HCT116 (cell line): ENCODE measurements around the gene MLC1. TPM values are rescaled to one million over a fixed set of nuclear protein-coding genes. Genes with fewer than 3 reads are reported as not detected.

ENCODE experiments used
- ATAC-seq: fragments of 200-7000 bp; cut with Tn5 transposase; 2 replicates; pipeline ENCODE4 v1.9.1; 2020; ENCODE audit warnings: mild to moderate bottlenecking, moderate library complexity
- BruUV-seq: library from RNA; stranded (reverse); fragments of 400-500 nt; replicated peaks from 2 replicates; lab custom pipeline; 2021; lab: Mats Ljungman, UMichigan
- CTCF ChIA-PET: fragments of 300-600 bp; sonication (Branson Sonifier 250); formaldehyde crosslinking; loops from one replicate; lab custom pipeline; 2021; ENCODE audit warnings: antibody characterized with exemption; lab: Charles Lee
- POLR2A ChIA-PET: fragments of 300-600, 350-600 bp; sonication (Branson Sonifier 250); formaldehyde crosslinking; loops from one replicate; lab custom pipeline; 2021; ENCODE audit warnings: antibody characterized with exemption; lab: Charles Lee
- RAD21 ChIA-PET, 2 experiments: fragments of 300-600 bp; sonication (Branson Sonifier 250); formaldehyde crosslinking; loops; one replicate each; lab custom pipeline; 2023; ENCODE audit warnings: low total read pairs in 2 of 2; ENCODE audit not compliant: uncharacterized antibody in 2 of 2, unreplicated experiment in 2 of 2, low non-redundant PET in 1 of 2; lab: Charles Lee
- DNase-seq: peaks from one replicate; pipeline ENCODE4 v3.0.0-alpha.2; 2010; ENCODE audit warnings: low read depth, low spot score
- H2AFZ ChIP-seq: fragments of 200-600 bp; shearing (Covaris generic), sonication (generic); 2 replicates; pipeline ENCODE4 v1.6.1; 2017; ENCODE audit warnings: low read depth, mixed run types, mixed read lengths, antibody characterized with exemption, low read length; ENCODE audit not compliant: poor library complexity, severe bottlenecking
- H3K27ac ChIP-seq: 2 replicates; pipeline ENCODE4 v1.5.1; 2012; ENCODE audit warnings: low read depth, low read length
- H3K27me3 ChIP-seq: fragments of 200-600 bp; sonication (generic); 2 replicates; pipeline ENCODE4 v1.6.1; 2016; ENCODE audit warnings: mixed run types, low read length, mixed read lengths; ENCODE audit not compliant: insufficient read depth
- H3K36me3 ChIP-seq, 2 experiments: fragments of 200-500 bp in 1 of 2; fragments of 200-600 bp in 1 of 2; sonication (Bioruptor generic) in 1 of 2; sonication (generic) in 1 of 2; 2 replicates each; pipeline versions ENCODE4 v1.5.1 to v1.6.1; 2014 to 2016; ENCODE audit warnings: low read length in 2 of 2, inconsistent platforms in 1 of 2, mixed read lengths in 1 of 2, mixed run types in 1 of 2; ENCODE audit not compliant: insufficient read depth in 2 of 2, control insufficient read depth in 1 of 2
- H3K4me1 ChIP-seq, 2 experiments: fragments of 200-600 bp in 1 of 2; sonication (generic) in 1 of 2; 2 replicates each; pipeline versions ENCODE4 v1.5.1 to v1.6.1; 2012 to 2017; ENCODE audit warnings: low read length in 2 of 2, inconsistent platforms in 1 of 2, mild to moderate bottlenecking in 1 of 2, mixed read lengths in 1 of 2, mixed run types in 1 of 2, moderate library complexity in 1 of 2; ENCODE audit not compliant: insufficient read depth in 2 of 2, control insufficient read depth in 1 of 2
- H3K4me2 ChIP-seq: fragments of 200-600 bp; sonication (generic); 2 replicates; pipeline ENCODE4 v1.6.1; 2017; ENCODE audit warnings: mixed run types, low read length, mixed read lengths
- H3K4me3 ChIP-seq, 2 experiments: fragments of 200-600 bp in 1 of 2; sonication (generic) in 1 of 2; replicated peaks in 1 of 2; 2 replicates each; pipeline ENCODE4 v1.5.1; 2011 to 2016; ENCODE audit warnings: low read length in 2 of 2, control low read depth in 1 of 2, low read depth in 1 of 2, mild to moderate bottlenecking in 1 of 2, mixed read lengths in 1 of 2, mixed run types in 1 of 2
- H3K79me2 ChIP-seq: fragments of 200-600 bp; sonication (generic); 2 replicates; pipeline ENCODE4 v1.6.1; 2017; ENCODE audit warnings: mild to moderate bottlenecking, mixed run types, low read length, moderate library complexity, mixed read lengths; ENCODE audit not compliant: insufficient read depth
- H3K9ac ChIP-seq: fragments of 200-600 bp; sonication (generic); 2 replicates; pipeline ENCODE4 v1.6.1; 2016; ENCODE audit warnings: low read length, mixed read lengths
- H3K9me2 ChIP-seq: fragments of 200-600 bp; sonication (generic), shearing (Covaris generic); 2 replicates; pipeline ENCODE4 v1.6.1; 2017; ENCODE audit warnings: mixed run types, mild to moderate bottlenecking, moderate library complexity; ENCODE audit not compliant: insufficient read depth
- H3K9me3 ChIP-seq, 2 experiments: fragments of 200-500 bp in 1 of 2; fragments of 200-600 bp in 1 of 2; sonication (Bioruptor generic) in 1 of 2; sonication (generic) in 1 of 2; 2 replicates each; pipeline ENCODE4 v1.6.1; 2014 to 2017; ENCODE audit warnings: low read length in 2 of 2, mixed read lengths in 2 of 2, inconsistent platforms in 1 of 2, low read depth in 1 of 2, mild to moderate bottlenecking in 1 of 2, mixed run types in 1 of 2, moderate library complexity in 1 of 2; ENCODE audit not compliant: control insufficient read depth in 1 of 2, insufficient read depth in 1 of 2
- H4K20me1 ChIP-seq: fragments of 200-600 bp; sonication (generic), shearing (Covaris generic); 2 replicates; pipeline ENCODE4 v1.6.1; 2017; ENCODE audit warnings: mixed run types, mild to moderate bottlenecking, moderate library complexity; ENCODE audit not compliant: insufficient read depth
- ATF3 ChIP-seq: IDR thresholded peaks from 2 replicates; pipeline ENCODE4 v1.6.1; 2012
- EGR1 ChIP-seq: IDR thresholded peaks from 2 replicates; pipeline ENCODE4 v1.6.1; 2012; ENCODE audit warnings: low read depth
- ELF1 ChIP-seq: IDR thresholded peaks from 2 replicates; pipeline ENCODE4 v1.6.1; 2012; ENCODE audit warnings: low read depth, borderline replicate concordance
- POLR2A ChIP-seq: IDR thresholded peaks from 2 replicates; pipeline ENCODE4 v1.7.0; 2011; ENCODE audit warnings: borderline replicate concordance; ENCODE audit not compliant: insufficient read depth, insufficient read length; ENCODE audit errors: extremely low read depth
- POLR2AphosphoS5 ChIP-seq: IDR thresholded peaks from 2 replicates; pipeline ENCODE4 v1.6.1; 2011; ENCODE audit warnings: mild to moderate bottlenecking, low read depth, low read length, moderate library complexity
- ZBTB33 ChIP-seq: IDR thresholded peaks from 2 replicates; pipeline ENCODE4 v1.6.1; 2011; ENCODE audit warnings: mild to moderate bottlenecking, low read length, moderate library complexity; ENCODE audit not compliant: insufficient replicate concordance; ENCODE audit errors: extremely low read depth
- intact Hi-C: fragments of 100-400 bp; cut with micrococcal nuclease; formaldehyde crosslinking; loops from 2 replicates; pipeline ENCODE4 v1.10.0; 2022
- total RNA-seq: library from RNA; stranded (reverse); gene quantifications from one replicate; pipeline ENCODE4 v1.2.1, GENCODE V29; 2021; ENCODE audit not compliant: unreplicated experiment

Gene MLC1
- total RNA-seq, 1 experiment from 2014 or later = not detected

GRCh38 chr22:50114221-50115021 is 29.2 kb upstream of the MLC1 start:
- Histone ChIP-seq H3K79me2 (no peaks in the 10 kb centered on the region), H3K9me2 (no peaks in the 10 kb centered on the region), H2AFZ (no peak overlapping the region), H3K36me3 (no peaks in the 10 kb centered on the region), H3K27me3 (no peaks in the 10 kb centered on the region), H3K9ac (no peak overlapping the region), H3K9me3 (no peaks in the 10 kb centered on the region), H3K4me2 (no peak overlapping the region), H3K27ac (no peak overlapping the region), H4K20me1 (no peaks in the 10 kb centered on the region), H3K4me3 (no peak overlapping the region), H3K4me1 (peaks cover 2 to 7% of the 10 kb centered on the region in 2 experiments; a peak in 1 of 4 replicates)
- intact Hi-C loops = no loop called here
- no TSS peak for BruUV-seq
- ChIA-PET POLR2A (interaction anchor here (1.0 kb wide), 1 partner anchor 11 kb away, joined by 6 read pairs; no protein-coding TSS in a partner anchor), CTCF (no interaction called here), RAD21 (no interaction called here)
- DNase-seq = no peak
- ATAC-seq = no peak
- TF ChIP-seq POLR2A (no peak), ELF1 (no peak), ZBTB33 (no peak), ATF3 (no peak), EGR1 (no peak), POLR2AphosphoS5 (no peak)
